B cell (primary cell): ENCODE measurements around the gene ARX. TPM values are rescaled to one million over a fixed set of nuclear protein-coding genes. Genes with fewer than 3 reads are reported as not detected.

Experiments used
- ATAC-seq: fragments of 200-7000 bp; cut with Tn5 transposase; one replicate; pipeline ENCODE4 v1.10.0; 2021; ENCODE audit warnings: low read depth, mild to moderate bottlenecking, moderate number of reproducible peaks, moderate library complexity
- CTCF ChIA-PET: fragments of 350-600 bp; sonication (Branson Sonifier 250); formaldehyde crosslinking; loops from one replicate; lab custom pipeline; 2021; ENCODE audit warnings: antibody characterized with exemption, inconsistent platforms; lab: Charles Lee
- POLR2A ChIA-PET: fragments of 350-600 bp; sonication (Branson Sonifier 250); formaldehyde crosslinking; loops from one replicate; lab custom pipeline; 2021; ENCODE audit warnings: antibody characterized with exemption; lab: Charles Lee
- DNase-seq: peaks from one replicate; pipeline ENCODE4 v3.0.0; 2013
- H2AFZ ChIP-seq: 2 replicates; pipeline ENCODE4 v1.6.1; 2012; ENCODE audit warnings: mild to moderate bottlenecking, low read depth, low read length; ENCODE audit not compliant: insufficient read depth, poor library complexity, severe bottlenecking
- H3K27ac ChIP-seq, 2 donors: 1 replicate in 1 of 2; 2 replicates in 1 of 2; pipeline ENCODE4 v1.5.1; 2012 to 2013; ENCODE audit warnings: low read length in 2 of 2, mild to moderate bottlenecking in 2 of 2, moderate library complexity in 1 of 2
- H3K27me3 ChIP-seq, 4 experiments: fragments of 200-600 bp in 1 of 4; sonication (generic) in 1 of 4; replicated peaks in 1 of 4; 1 replicate in 2 of 4; 2 replicates in 2 of 4; pipeline versions ENCODE4 v1.6.1 to v1.7.0; 2013 to 2016; ENCODE audit warnings: low read length in 3 of 4, mild to moderate bottlenecking in 2 of 4, mixed read lengths in 1 of 4, moderate library complexity in 1 of 4; ENCODE audit not compliant: insufficient read depth in 4 of 4, control insufficient read depth in 3 of 4; ENCODE audit errors: control extremely low read depth in 1 of 4
- H3K36me3 ChIP-seq, 2 experiments: replicated peaks in 1 of 2; 1 replicate in 1 of 2; 2 replicates in 1 of 2; pipeline versions ENCODE4 v1.6.1 to v1.7.1; 2013; ENCODE audit warnings: low read length in 1 of 2; ENCODE audit not compliant: insufficient read depth in 2 of 2, control insufficient read depth in 1 of 2; ENCODE audit errors: control extremely low read depth in 1 of 2, extremely low read depth in 1 of 2
- H3K4me1 ChIP-seq, 2 donors: fragments of 200-600 bp in 1 of 2; sonication (generic) in 1 of 2; 1 replicate in 1 of 2; 2 replicates in 1 of 2; pipeline versions ENCODE4 v1.5.1 to v1.6.1; 2013 to 2017; ENCODE audit warnings: low read length in 2 of 2; ENCODE audit not compliant: control insufficient read depth in 2 of 2, insufficient read depth in 2 of 2
- H3K4me2 ChIP-seq: replicated peaks from 2 replicates; pipeline ENCODE3; 2012; ENCODE audit warnings: mild to moderate bottlenecking, low read depth, low read length; ENCODE audit not compliant: poor library complexity, severe bottlenecking
- H3K4me3 ChIP-seq, 5 experiments: fragments of 200-600 bp in 1 of 5; sonication (generic) in 1 of 5; 1 replicate in 3 of 5; 2 replicates in 2 of 5; pipeline versions ENCODE4 v1.5.1 to v1.7.0; 2011 to 2016; ENCODE audit warnings: low read length in 4 of 5, mild to moderate bottlenecking in 4 of 5, low read depth in 2 of 5, control low read depth in 1 of 5, moderate library complexity in 1 of 5; ENCODE audit not compliant: insufficient read depth in 1 of 5; ENCODE audit errors: control extremely low read depth in 1 of 5, extremely low read depth in 1 of 5
- H3K79me2 ChIP-seq: fragments of 200-600 bp; sonication (generic); one replicate; pipeline ENCODE4 v1.6.0; 2016; ENCODE audit warnings: low read length; ENCODE audit not compliant: control insufficient read depth, insufficient read depth
- H3K9ac ChIP-seq: fragments of 200-600 bp; sonication (generic); 2 replicates; pipeline ENCODE4 v1.6.1; 2017; ENCODE audit warnings: mild to moderate bottlenecking, low read length, moderate library complexity
- H3K9me3 ChIP-seq, 3 donors: one replicate each; pipeline versions ENCODE4 v1.6.1 to v1.7.1; 2013; ENCODE audit warnings: low read length in 2 of 3; ENCODE audit not compliant: control insufficient read depth in 2 of 3, insufficient read depth in 1 of 3; ENCODE audit errors: control extremely low read depth in 1 of 3
- H4K20me1 ChIP-seq: 2 replicates; pipeline ENCODE4 v1.6.0; 2012; ENCODE audit warnings: mild to moderate bottlenecking, low read length; ENCODE audit not compliant: insufficient read depth, control insufficient read depth, poor library complexity, severe bottlenecking
- H3K27ac Mint-ChIP-seq: one replicate; pipeline ENCODE4 v1.8.0; 2021; ENCODE audit warnings: mixed read lengths
- H3K27me3 Mint-ChIP-seq: one replicate; pipeline ENCODE4 v1.8.0; 2021; ENCODE audit warnings: mixed read lengths
- H3K4me1 Mint-ChIP-seq: one replicate; pipeline ENCODE4 v1.8.0; 2021; ENCODE audit warnings: mixed read lengths
- H3K4me3 Mint-ChIP-seq: one replicate; pipeline ENCODE4 v1.8.0; 2021; ENCODE audit warnings: mixed read lengths
- H3K9me3 Mint-ChIP-seq: one replicate; pipeline ENCODE4 v1.8.0; 2022; ENCODE audit warnings: mixed read lengths; ENCODE audit not compliant: insufficient read depth
- EZH2 ChIP-seq: IDR thresholded peaks from 2 replicates; pipeline ENCODE4 v1.6.1; 2012; ENCODE audit warnings: borderline replicate concordance, low read depth, mild to moderate bottlenecking, moderate library complexity, low read length; ENCODE audit not compliant: insufficient read depth, poor library complexity, severe bottlenecking
- WGBS: methylation state at CpG from one replicate; pipeline ENCODE4 v1.1.5; 2013; ENCODE audit warnings: missing lambda C conversion rate; ENCODE audit not compliant: insufficient coverage; 5-methylcytosine and 5-hydroxymethylcytosine counted together
- intact Hi-C: fragments of 100-400 bp; cut with micrococcal nuclease; formaldehyde crosslinking; loops from one replicate; pipeline ENCODE4 v1.10.0; 2022
- polyA plus RNA-seq: library from polyadenylated mRNA; depleted of rRNA; stranded (reverse); fragments of >200 nt; gene quantifications from 2 replicates; pipeline ENCODE4 v1.2.3, GENCODE V29; 2012
- total RNA-seq, 2 donors: library from RNA; stranded (reverse); fragments of 120-200 nt in 1 of 2; gene quantifications; 1 replicate in 1 of 2; 2 replicates in 1 of 2; pipeline versions ENCODE4 v1.2.3 to v1.2.4, GENCODE V29; 2013 to 2022
- TF ChIP-seq, protein P1 (sequence below): fragments of 200-600 bp; IDR thresholded peaks from one replicate; pipeline ENCODE4 v1.8.0; 2022; ENCODE audit warnings: antibody characterized with exemption, mild to moderate bottlenecking

Gene ARX
- total and polyA plus RNA-seq, 2 donors (not counting 1 experiment from before 2014, with no cell fraction given): not detected

- POLR2A ChIA-PET: no interaction called here
- H3K27ac ChIP-seq: no peak overlapping the region
Observed at GRCh38 chrX:24963823-24964222, 51.9 kb downstream of the ARX start.

DNA sequence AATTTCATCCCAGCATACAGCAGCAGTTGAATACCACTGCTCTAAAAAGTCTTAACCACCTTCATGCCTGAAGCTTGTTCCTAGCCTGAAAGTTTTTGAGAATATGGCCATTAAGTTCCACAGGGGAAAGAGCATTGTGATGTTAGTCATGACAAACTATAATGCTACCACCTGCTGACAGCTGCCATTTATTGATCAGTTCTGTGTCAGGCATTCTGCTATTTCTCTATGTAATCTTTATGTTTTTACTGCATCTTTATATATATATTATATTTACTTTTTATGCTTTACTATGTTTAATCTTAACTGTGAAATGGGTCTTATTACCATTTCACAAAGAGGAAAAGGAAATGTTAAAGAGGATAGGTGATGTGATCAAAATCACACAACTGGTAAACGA is 54.0 kb downstream of the ARX start:
- ATAC-seq (no peak), DNase-seq (no peak)
- no peak for TF ChIP-seq EZH2
- TF ChIP-seq, protein P1, sequence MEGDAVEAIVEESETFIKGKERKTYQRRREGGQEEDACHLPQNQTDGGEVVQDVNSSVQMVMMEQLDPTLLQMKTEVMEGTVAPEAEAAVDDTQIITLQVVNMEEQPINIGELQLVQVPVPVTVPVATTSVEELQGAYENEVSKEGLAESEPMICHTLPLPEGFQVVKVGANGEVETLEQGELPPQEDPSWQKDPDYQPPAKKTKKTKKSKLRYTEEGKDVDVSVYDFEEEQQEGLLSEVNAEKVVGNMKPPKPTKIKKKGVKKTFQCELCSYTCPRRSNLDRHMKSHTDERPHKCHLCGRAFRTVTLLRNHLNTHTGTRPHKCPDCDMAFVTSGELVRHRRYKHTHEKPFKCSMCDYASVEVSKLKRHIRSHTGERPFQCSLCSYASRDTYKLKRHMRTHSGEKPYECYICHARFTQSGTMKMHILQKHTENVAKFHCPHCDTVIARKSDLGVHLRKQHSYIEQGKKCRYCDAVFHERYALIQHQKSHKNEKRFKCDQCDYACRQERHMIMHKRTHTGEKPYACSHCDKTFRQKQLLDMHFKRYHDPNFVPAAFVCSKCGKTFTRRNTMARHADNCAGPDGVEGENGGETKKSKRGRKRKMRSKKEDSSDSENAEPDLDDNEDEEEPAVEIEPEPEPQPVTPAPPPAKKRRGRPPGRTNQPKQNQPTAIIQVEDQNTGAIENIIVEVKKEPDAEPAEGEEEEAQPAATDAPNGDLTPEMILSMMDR: no peak
- Histone ChIP-seq H3K4me2 (no peak overlapping the region), H3K27me3 (no peaks in the 10 kb centered on the region), H3K36me3 (no peaks in the 10 kb centered on the region), H3K27ac (no peak overlapping the region), H3K4me3 (no peak overlapping the region), H3K9ac (no peak overlapping the region), H3K9me3 (no peaks in the 10 kb centered on the region), H2AFZ (no peak overlapping the region), H4K20me1 (no peaks in the 10 kb centered on the region), H3K79me2 (no peaks in the 10 kb centered on the region), H3K4me1 (no peaks in the 10 kb centered on the region)
- Mint-ChIP-seq H3K27ac (no peak overlapping the region), H3K9me3 (no peaks in the 10 kb centered on the region), H3K4me3 (no peak overlapping the region), H3K27me3 (no peaks in the 10 kb centered on the region), H3K4me1 (peaks cover 4% of the 10 kb centered on the region)
- CTCF ChIA-PET: no interaction called here
- no CpG with 5 or more reads among the region's 1 CpG for WGBS
- POLR2A ChIA-PET: no interaction called here
- intact Hi-C loops: no loop called here

More at GRCh38 chrX:24963823-24964222, 51.9 kb downstream of the ARX start:
- peaks cover 4% of the 10 kb centered on the region for H3K4me1 Mint-ChIP-seq
- no peaks in the 10 kb centered on the region for H3K36me3 ChIP-seq
- no peak overlapping the region for H2AFZ ChIP-seq
- H3K79me2 ChIP-seq: no peaks in the 10 kb centered on the region
- intact Hi-C loops: no loop called here
- H3K9me3 Mint-ChIP-seq: no peaks in the 10 kb centered on the region
- no peak for DNase-seq
- no peak for ATAC-seq
- WGBS: no CpG with 5 or more reads among the region's 2 CpGs
- no peaks in the 10 kb centered on the region for H3K27me3 Mint-ChIP-seq
- no peak overlapping the region for H3K4me3 ChIP-seq
- H3K9me3 ChIP-seq: no peaks in the 10 kb centered on the region
- no peaks in the 10 kb centered on the region for H3K27me3 ChIP-seq
- no peak overlapping the region for H3K9ac ChIP-seq
- no peak overlapping the region for H3K4me2 ChIP-seq
- CTCF ChIA-PET: no interaction called here
- H3K27ac Mint-ChIP-seq: no peak overlapping the region
- H3K4me3 Mint-ChIP-seq: no peak overlapping the region
- TF ChIP-seq, protein P1: no peak
- no peak for TF ChIP-seq EZH2
- no peaks in the 10 kb centered on the region for H3K4me1 ChIP-seq
- H4K20me1 ChIP-seq: no peaks in the 10 kb centered on the region
